CD4-positive, alpha-beta T cell treated with Interleukin-12 subunit alpha and Interleukin-12 subunit beta, for 1 hour (primary cell): ENCODE data around the gene IPO9.
"Not testable (repeated sequence)": the region's sequence is repeated elsewhere in the genome, so short reads cannot be mapped to it uniquely, and the experiment has no call there.

Source experiments
- DNase-seq: peaks from one replicate; pipeline ENCODE4 v3.0.0-alpha.2; 2020

Gene IPO9

GRCh38 chr1:201810466-201811216 lies 18.3 kb upstream of the IPO9 start:
- no peak for DNase-seq

GRCh38 chr1:201813226-201813625 lies 15.7 kb upstream of the IPO9 start:
- no peak for DNase-seq

- DNase-seq: no peak
These were observed 12.6 kb upstream of the IPO9 start for GRCh38 chr1:201816309-201816854.

GRCh38 chr1:201818971-201819750 lies 9.8 kb upstream of the IPO9 start:
- no peak for DNase-seq

GRCh38 chr1:201820413-201820812 lies 8.5 kb upstream of the IPO9 start:
- no peak for DNase-seq

GRCh38 chr1:201825245-201825644 lies 3.7 kb upstream of the IPO9 start:
- DNase-seq: no peak

GRCh38 chr1:201826830-201827229 lies 2.1 kb upstream of the IPO9 start:
- DNase-seq: no peak

GRCh38 chr1:201827321-201828216 lies 1.4 kb upstream of the IPO9 start:
- DNase-seq: no peak

GRCh38 chr1:201828217-201828819 lies 639 bp upstream of the IPO9 start:
- DNase-seq: no peak

- no peak for DNase-seq
These were observed 2.4 kb downstream of the IPO9 start for GRCh38 chr1:201831371-201831770.

GRCh38 chr1:201834621-201835020 lies 5.7 kb downstream of the IPO9 start:
- DNase-seq: no peak

GRCh38 chr1:201838381-201838780 lies 9.4 kb downstream of the IPO9 start:
- DNase-seq: no peak

- not testable (repeated sequence) for DNase-seq
These were observed 10.1 kb downstream of the IPO9 start for GRCh38 chr1:201839089-201839488.

GRCh38 chr1:201840055-201840454 lies 11.1 kb downstream of the IPO9 start:
- DNase-seq: no peak

GRCh38 chr1:201840490-201840889 lies 11.5 kb downstream of the IPO9 start:
- no peak for DNase-seq

GRCh38 chr1:201841265-201841912 lies 12.4 kb downstream of the IPO9 start:
- DNase-seq: no peak

- no peak for DNase-seq
These were observed 13.6 kb downstream of the IPO9 start for GRCh38 chr1:201842472-201843027.

GRCh38 chr1:201845331-201846083 lies 16.6 kb downstream of the IPO9 start:
- no peak for DNase-seq

GRCh38 chr1:201847150-201847549 lies 18.2 kb downstream of the IPO9 start:
- no peak for DNase-seq

GRCh38 chr1:201848230-201848629 lies 19.3 kb downstream of the IPO9 start:
- DNase-seq: no peak
